NCI-H2196 (cell line): Measurements from ENCODE around the gene RAP1GDS1.

Experiments
- DNase-seq: peaks from one replicate; lab custom pipeline; 2025; ENCODE audit not compliant: unreplicated experiment; lab: John Stamatoyannopoulos, UW

The RAP1GDS1 gene, protein sequence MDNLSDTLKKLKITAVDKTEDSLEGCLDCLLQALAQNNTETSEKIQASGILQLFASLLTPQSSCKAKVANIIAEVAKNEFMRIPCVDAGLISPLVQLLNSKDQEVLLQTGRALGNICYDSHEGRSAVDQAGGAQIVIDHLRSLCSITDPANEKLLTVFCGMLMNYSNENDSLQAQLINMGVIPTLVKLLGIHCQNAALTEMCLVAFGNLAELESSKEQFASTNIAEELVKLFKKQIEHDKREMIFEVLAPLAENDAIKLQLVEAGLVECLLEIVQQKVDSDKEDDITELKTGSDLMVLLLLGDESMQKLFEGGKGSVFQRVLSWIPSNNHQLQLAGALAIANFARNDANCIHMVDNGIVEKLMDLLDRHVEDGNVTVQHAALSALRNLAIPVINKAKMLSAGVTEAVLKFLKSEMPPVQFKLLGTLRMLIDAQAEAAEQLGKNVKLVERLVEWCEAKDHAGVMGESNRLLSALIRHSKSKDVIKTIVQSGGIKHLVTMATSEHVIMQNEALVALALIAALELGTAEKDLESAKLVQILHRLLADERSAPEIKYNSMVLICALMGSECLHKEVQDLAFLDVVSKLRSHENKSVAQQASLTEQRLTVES

DNA sequence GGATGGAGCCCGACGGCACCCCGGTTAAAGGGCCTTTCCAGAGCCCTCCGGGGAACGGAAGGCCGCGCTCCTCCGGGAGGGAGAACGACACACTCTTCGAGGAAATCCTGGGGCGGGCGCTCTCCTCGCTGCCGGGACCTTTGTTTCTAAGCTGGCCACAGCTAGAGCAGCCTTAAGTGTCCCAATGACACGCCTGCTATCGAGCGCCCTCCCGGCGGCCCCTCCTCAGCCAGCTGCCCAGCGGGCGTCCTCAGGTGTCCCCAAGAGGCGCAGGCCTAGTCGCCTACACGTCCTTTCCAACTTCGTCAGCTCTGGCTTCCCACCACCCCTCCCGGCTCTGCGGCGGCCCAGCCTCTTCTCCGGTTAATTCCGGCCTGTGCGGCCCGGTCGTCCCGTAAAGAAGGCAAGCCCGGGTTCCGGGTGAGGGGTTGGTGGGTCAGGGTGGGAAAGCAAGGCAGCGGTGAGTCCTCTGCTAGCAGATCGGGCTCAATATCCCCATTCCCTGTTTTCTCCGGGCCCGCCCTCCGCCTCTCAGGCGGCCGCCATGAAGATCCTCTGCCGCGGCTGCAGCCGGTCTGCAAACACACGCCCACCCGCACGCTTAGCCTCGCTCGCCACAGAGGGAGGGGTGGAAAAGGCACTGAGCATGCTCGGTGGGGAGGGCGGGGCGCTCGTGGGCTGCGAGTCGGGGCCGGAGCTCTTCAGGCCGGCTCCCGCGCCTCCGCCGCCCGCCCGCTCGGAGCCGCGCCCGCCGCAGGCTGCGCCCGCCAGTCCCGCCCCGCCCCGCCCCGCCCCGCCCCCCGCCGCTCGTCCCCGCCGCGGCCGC is at the start of gene RAP1GDS1:
RAP1GDS1 (plus strand) TSS at position 806 of the 826 bp plus-strand sequence. CDS start 182 bp downstream, outside the sequence.
- DNase-seq, result peak; percentile 77

DNA sequence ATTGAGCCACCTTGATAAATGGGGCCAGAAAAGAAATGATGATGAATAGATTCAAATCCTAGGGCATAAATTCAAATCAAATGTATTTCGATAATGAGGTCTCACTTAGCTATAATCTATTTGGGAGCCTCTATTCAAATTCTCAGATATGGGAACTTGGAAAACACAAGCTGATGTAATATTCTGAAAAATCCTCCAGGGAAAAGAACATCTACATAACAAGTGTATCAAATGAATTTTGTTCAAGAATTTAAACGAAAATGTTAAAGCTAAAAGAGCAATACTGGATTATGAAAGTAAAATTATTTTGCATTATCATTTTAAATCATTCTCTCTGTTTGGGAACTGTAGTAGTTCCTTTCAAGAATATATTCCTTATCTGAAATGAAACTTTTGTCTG is 38.9 kb upstream of the RAP1GDS1 start:
- no peak for DNase-seq

DNA sequence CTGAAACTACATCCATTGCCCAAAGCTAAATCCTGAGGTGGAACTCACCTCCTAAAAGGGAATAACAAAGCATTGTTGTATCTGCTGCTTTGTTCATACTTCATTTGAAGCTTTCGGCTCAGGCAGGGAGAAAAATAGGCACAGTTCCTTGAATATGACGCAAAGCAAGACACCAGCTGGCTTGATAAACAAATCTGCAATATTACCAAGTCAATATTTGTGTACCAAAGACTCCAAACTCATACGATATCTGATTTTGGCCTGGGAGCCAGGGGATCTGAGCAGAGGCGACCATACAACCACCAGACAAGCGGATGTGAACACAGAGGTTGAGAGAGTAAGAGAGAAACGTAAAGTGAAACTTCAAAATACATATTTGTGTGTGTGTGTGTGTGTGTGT is 34.8 kb upstream of the RAP1GDS1 start:
- DNase-seq, result no peak

DNA sequence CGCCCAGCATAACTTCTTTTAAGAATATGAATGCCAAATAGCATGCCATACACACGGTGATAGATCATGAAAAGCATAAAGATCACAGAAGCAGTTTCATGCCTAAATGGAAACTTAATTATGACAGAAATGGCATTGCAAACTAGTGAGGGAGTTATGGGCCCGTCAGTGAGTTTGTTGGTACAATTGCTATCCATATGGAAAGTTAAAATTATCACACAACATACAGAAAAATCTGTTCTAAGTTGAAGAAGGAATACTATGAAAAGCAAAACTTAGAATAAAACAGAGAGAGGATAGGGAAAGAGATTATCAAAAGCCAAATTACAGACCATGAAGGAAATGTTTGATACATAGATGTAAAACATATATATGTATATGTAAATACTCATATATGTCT is 30.2 kb upstream of the RAP1GDS1 start:
- DNase-seq, result no peak

DNA sequence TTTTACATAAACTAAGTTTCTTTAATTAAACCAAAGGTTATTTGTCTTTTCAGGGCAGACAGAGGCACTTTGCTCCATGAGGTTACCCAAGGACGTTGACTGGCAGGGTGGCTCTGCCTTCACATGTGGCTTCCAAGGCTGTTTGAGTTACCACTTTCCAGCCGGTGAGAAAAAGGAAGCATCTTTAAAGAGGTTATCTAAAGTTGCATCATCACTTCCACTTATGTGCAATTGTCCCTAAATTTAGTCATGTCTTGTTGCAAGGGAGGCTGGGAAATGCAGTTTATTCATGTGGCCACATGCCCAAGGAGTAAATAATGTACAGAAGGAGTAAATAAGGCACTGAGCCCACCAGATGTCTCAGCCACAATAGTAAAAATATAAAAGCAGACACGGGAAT is 29.0 kb upstream of the RAP1GDS1 start:
- DNase-seq, result no peak

DNA sequence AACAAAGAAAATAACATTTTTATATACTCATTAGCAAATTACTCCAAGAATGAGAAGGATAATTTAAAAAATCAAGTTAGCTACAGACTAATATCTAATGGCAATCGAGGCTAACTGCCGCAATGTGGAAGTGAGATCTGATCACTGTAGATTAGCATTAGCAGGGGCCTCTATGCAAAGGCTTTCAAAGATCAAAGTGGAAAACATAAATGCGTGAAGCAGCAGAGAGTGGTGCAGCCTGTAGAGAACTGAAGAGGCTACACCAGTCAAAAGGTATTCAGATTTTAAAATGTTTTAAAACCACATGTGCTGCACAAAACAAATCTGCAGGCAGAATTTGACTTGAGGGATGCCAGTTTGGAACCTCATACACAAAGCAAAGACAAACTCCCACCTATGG is 24.0 kb upstream of the RAP1GDS1 start:
- DNase-seq, result no peak

DNA sequence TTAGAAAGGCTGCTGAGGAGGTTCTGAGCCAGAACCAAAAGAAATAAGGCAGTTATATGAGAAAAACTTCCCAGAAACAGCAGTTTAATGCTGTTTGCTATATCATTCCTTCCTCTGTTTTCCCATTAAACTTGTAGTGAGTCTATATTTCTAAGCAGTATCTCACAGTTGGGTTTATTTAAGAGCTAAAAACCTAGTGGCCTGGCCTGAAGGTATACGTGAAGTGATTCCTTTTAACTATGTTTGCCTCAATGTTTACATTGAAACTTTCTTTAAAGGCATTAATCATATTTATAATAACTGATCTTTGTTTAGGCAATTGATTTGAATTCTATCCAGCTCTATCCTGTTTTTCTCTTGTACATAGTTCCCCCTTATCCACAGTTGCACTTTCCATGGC is 19.1 kb upstream of the RAP1GDS1 start:
- no peak for DNase-seq

DNA sequence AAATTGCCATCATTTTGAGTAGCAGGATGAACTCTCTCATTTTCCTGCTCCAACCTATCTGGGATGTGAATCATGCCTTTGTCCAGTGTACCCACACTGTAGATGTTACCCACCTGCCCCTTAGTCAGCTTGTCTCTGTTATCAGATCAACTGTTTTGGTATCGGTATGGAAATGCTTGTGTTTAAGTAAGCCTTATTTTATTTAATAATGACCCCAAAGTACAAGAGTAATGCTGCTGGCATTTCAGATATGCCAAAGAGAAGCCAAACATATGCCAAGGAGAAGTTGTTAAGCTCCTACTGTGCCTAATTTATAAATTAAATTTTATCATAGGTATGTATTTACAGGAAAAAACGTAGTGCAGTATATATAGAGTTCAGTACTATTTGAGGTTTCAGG is 18.6 kb upstream of the RAP1GDS1 start:
- DNase-seq, result no peak

DNA sequence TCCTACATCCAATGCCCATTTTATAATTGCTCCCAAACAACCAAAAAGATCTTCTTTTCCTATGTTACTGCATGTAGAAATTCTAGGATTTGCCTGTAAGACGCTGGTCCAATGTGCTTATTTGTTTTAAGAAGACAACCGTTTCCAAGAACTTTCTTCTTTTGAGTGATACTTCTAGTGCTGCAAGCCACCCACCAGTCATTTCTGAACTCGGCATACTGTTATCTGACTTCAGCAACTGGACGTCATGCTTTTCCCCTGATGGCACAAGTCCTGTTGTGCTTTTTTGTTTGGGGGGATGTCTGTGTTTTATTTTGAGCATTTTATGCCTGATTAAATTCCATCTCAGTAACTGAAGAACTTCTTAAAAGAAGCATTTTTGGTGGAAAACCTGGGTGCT is 16.0 kb upstream of the RAP1GDS1 start:
- no peak for DNase-seq

DNA sequence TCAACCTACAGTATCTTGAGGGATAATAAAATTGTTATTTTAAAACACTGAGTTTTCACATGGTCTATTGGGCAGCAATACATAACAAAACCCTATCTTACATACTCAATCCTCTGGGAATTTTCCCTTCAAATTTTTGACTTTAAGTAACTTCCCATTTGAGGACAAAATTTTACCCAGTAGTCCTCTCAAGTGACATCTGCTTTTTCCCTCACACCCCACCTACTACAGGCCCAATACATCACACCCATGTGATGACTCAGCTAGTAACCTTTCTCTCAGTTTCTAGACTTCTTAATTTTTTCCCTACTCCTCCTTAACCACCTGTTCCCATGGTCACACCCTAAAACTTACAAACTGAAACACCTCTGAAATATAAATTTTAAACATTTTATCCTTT is 12.2 kb upstream of the RAP1GDS1 start:
- DNase-seq, result no peak

DNA sequence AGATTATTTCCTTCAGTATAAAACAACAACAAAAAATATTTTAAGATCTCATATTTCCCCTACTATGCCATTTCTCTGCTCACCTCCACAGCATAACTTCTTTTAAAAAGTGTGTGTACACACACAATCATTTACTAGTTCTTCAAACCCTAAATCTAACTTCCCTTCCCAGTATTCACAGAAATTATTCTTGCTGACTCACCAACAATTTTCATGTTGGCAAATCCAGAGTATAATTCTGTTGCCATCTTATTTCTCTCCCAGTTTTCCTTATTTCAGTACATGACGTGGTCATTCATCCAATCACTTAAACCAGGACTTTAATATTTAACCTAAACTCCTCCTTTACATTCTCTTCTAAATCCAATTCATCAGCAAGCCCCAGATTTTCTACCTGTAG is 11.4 kb upstream of the RAP1GDS1 start:
- DNase-seq, result no peak

DNA sequence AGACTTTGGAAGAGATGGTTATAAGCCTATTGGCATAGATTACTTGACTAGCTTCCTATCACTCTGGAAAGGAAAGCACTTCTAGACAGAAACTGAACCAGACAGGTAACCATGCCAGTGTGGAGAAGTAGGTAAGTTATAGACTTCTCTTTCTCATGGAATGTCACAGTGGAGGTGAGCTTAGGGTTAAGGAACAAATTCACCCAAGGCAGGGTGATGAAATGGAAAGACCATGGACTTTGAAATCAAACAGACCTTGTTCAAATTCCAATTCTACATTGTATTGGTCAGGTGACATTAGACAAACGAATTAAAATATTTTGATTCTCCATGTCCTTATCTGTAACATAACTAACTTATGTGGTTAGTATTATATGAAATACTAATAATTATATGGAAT is 7.7 kb upstream of the RAP1GDS1 start:
- no peak for DNase-seq

DNA sequence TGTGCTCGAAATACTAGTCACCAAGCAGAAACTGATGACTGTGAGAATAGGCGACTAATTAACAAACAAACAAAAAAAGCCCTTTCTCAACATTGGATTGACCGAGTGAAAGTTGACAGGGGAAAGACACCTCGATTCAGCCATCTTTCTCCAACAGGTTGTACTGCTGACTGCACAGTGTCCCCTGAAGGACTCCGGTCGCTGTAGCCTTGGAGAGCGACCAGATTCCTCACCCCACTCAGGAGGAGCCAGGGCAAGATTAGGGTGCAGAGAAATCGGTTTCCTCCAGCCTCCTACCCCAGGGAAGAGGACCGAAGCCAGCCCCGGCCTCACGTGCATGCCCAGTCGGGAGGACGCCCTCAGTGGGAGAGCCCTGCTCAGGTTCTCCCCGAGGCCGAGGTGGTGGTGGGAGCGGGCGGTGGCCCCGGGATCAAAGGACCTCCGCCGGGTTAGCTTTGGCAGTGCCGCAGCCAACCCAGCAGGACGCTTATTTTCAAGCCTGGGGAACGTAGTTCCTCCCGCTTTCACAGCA is 1.1 kb upstream of the RAP1GDS1 start:
- no peak for DNase-seq

DNA sequence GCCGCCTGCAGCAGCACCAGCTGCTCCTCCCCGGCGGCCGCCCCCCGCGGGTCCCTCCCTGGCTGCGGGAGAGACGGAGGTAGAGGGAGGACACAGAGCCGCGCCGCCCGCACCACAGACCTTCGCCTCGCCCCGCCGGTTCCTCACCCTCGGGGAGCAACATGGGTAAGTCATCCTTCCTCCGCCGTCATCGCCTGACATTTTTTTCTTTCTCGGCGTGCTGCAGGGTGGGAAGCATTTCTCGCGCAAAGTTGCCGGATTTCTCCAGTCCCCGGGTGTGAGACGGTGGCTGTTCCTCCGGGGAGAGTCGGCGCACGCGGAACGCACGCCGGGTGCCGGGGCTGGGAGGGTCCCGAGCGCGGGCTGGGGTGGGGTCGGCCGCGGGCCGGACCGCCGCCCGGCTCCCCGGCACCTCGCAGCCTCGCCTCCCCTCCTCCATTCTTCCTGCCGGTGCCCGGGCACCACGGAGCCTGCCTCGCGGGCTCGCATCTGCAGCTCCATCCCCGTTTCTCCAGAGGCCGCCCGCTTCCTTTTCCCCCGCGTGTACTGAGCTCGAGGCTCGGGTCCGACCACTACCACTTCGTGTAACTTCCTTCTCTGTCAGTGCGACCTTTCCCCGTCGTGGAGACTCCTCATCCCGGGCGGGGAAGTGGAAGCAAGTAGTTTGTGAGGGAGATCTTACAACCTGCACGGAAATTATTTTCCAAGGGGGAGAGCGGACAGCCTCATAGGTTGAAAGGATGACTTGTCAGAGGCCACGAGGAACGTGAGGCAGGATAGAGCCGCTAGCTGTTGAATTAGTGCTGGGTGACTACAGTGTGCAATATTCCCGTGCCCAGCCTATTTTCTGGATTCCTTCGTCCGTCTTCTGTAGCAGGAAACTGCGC is 464 bp downstream of the RAP1GDS1 start:
- DNase-seq, result no peak

DNA sequence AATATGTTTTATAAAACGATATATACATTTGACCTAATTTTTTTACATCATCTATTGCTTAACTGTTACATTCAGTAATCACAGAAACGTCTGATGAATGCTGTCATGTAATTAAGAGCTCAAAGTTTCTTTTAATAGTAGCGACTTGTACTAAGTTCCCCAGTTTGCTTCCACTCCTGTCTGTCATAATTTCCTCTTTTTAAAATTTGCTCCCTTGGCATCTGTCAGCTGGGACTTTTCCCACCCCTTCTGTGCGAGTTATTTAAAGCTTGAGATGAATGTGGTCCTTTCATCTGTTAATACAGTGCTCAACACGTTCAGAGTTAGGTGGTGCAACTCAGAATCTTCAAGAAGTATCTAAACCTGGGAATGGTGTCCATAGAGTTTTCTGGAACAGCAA is 1.2 kb downstream of the RAP1GDS1 start:
- no peak for DNase-seq

DNA sequence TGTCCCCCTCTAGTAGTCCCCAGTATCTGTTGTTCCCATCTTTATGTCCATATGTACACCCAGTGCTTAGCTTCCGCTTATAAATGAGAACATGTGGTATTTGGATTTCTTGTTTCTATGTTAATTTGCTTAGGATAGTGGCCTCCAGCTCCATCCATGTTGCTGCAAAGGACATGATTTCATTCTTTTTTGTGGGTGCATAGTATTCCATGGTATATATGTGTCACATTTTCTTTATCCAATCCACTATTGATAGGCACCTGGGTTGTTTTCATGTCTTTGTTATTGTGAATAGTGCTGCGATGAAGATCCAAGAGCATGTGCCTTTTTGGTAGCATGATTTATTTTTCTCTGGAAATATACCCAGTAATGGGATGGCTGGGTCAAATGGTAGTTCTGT is 6.3 kb downstream of the RAP1GDS1 start:
- DNase-seq, result no peak

DNA sequence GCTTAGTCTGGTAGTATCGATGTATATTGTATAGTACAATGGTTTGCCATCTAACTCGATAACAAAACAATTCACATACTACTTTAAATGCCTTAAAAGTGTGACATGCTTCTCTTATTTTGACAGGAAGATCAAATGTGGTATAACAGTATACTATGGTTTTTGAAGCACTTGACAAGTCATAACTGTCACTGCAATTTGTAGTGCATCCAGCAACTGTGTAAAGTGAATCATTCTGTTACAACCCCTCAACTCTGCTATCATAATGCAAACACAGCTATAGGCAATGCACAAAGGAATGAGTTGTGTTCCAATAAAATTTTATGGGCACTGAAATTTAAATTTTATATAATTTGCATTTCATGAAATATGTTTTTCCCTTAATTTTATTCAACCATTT is 14.0 kb downstream of the RAP1GDS1 start:
- DNase-seq, result no peak

DNA sequence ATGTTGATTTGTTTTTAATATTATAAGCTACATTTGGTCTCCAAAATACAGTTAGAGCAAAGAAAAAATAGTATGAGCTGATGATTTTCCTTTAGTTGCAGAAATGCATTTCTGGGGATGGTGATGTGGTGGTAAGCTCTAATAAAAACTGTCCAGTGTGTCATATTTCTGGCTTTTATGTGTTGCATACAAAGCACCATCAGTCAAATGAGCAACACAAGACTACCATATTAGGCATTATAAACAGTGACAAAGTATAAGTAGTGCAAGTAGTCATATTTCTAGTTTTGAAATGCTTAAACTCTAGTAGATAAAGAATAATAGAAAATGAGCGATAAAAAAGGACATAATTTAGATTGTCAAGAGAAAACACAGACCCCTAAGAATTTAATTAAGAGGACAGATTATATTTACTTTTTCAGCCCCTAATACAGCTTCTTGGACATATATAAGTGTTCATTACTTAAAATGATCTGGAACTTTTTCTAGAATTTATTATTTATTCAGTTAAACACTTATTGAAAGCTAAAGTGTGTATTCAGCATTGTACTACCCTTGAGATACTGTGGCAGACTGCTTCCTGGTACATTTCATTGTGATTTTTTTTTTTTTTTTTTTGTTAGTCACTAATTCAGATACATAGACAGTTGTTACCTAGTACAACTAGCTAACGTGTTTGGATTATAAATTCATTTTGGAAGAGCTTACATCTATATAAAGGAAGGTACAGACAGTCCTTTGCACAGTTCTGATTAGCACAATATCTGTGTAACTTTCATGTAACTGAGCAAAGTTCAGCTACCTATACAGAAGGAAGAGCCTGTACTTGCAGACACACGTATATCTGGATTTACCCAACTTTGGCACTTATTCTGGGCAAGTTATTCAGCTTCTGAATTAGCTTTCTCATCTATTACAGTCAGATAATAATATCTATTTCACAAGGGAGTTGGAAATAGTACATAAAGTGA is 22.3 kb downstream of the RAP1GDS1 start:
- no peak for DNase-seq

DNA sequence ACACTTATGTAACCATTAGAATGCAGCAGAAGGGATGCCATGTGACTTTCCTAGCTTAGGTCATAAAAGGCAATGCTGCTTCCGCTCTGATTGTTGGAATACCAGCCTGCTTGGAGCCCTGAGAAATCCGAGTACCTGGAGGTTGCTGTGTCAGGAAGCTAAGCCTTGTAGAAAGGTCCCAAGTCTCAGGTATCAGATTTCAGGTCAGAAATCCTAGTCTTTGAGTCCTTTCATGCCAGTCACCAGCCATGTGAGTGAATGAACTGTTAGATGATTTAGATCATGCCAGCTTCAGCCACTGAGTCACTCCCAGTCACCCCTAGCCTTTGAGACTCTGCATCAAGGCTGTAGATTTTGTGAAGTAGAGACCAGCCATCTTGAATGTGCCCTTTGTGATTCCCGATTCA is 23.5 kb downstream of the RAP1GDS1 start:
- DNase-seq, result no peak

DNA sequence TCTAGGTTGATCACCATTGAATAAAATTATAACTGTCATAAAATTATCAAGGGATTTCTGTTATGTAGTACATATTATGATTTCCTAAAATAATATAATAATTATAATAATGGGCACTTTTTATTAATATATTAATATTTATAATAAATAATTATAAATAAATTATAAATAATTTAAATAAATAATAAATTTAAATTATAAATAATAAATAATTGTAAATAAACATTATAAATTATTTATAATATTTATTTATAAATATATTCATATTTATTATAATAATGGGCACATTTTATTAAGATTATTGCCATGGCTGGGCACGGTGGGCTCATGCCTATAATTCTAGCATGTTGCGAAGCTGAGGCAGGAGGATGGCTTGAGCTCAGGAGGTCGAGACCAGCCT is 24.5 kb downstream of the RAP1GDS1 start:
- no peak for DNase-seq
